SK-N-SH (cell line): ENCODE results near the gene ALPG. TPM values are rescaled to one million over a fixed set of nuclear protein-coding genes. Genes with fewer than 3 reads are reported as not detected.
"Not testable (repeated sequence)": the region's sequence is repeated elsewhere in the genome, so short reads cannot be mapped to it uniquely, and the experiment has no call there.

ENCODE experiments used
- CTCF ChIA-PET: fragments of 300-600, 350-600 bp; formaldehyde crosslinking; extraction: SDS; loops from one replicate; lab custom pipeline; 2021; lab: Yijun Ruan, JAX
- POLR2A ChIA-PET: fragments of 350-600 bp; sonication (Branson Sonifier 250); formaldehyde crosslinking; extraction: SDS; loops from one replicate; lab custom pipeline; 2020; ENCODE audit warnings: antibody characterized with exemption, inconsistent platforms; lab: Yijun Ruan, JAX
- DNase-seq: peaks from one replicate; pipeline ENCODE4 v3.0.0; 2012
- H2AFZ ChIP-seq: fragments of 200-600 bp; sonication (generic); 2 replicates; pipeline ENCODE4 v1.8.1; 2016; ENCODE audit warnings: antibody characterized with exemption, mild to moderate bottlenecking, low read depth
- H3F3A ChIP-seq: fragments of 200-600 bp; sonication (generic); replicated peaks from 2 replicates; pipeline ENCODE3; 2016; ENCODE audit warnings: antibody characterized with exemption, mild to moderate bottlenecking; ENCODE audit not compliant: insufficient read depth
- H3K27ac ChIP-seq, 2 experiments: fragments of 200-500 bp in 1 of 2; fragments of 200-600 bp in 1 of 2; sonication (Bioruptor generic) in 1 of 2; sonication (generic), shearing (Covaris generic) in 1 of 2; 2 replicates each; pipeline versions ENCODE4 v1.5.1 to v1.6.1; 2014 to 2016; ENCODE audit warnings: low read depth in 2 of 2, inconsistent platforms in 1 of 2, low read length in 1 of 2, mild to moderate bottlenecking in 1 of 2, mixed read lengths in 1 of 2
- H3K27me3 ChIP-seq: fragments of 200-600 bp; sonication (generic), shearing (Covaris generic); 2 replicates; pipeline ENCODE4 v1.6.1; 2016; ENCODE audit warnings: mixed run types; ENCODE audit not compliant: insufficient read depth
- H3K36me3 ChIP-seq, 2 experiments: fragments of 200-500 bp in 1 of 2; fragments of 200-600 bp in 1 of 2; sonication (Bioruptor generic) in 1 of 2; sonication (generic) in 1 of 2; replicated peaks in 1 of 2; 2 replicates each; pipeline versions ENCODE3 to v1.5.1; 2014 to 2016; ENCODE audit warnings: low read length in 1 of 2, mild to moderate bottlenecking in 1 of 2; ENCODE audit not compliant: insufficient read depth in 2 of 2, control insufficient read depth in 1 of 2
- H3K4me1 ChIP-seq, 2 experiments: fragments of 200-500 bp in 1 of 2; fragments of 200-600 bp in 1 of 2; sonication (Bioruptor generic) in 1 of 2; sonication (generic), shearing (Covaris generic) in 1 of 2; 2 replicates each; pipeline versions ENCODE4 v1.5.1 to v1.6.1; 2014 to 2016; ENCODE audit warnings: low read depth in 1 of 2, low read length in 1 of 2, mixed run types in 1 of 2; ENCODE audit not compliant: insufficient read depth in 2 of 2, control insufficient read depth in 1 of 2
- H3K4me2 ChIP-seq: fragments of 200-600 bp; sonication (generic), shearing (Covaris generic); 2 replicates; pipeline ENCODE4 v1.6.1; 2017; ENCODE audit warnings: mixed run types
- H3K4me3 ChIP-seq, 2 experiments: fragments of 200-500 bp in 1 of 2; fragments of 200-600 bp in 1 of 2; sonication (Bioruptor generic) in 1 of 2; sonication (generic), shearing (Covaris generic) in 1 of 2; 2 replicates each; pipeline versions ENCODE4 v1.5.1 to v1.8.1; 2014 to 2016; ENCODE audit warnings: low read depth in 2 of 2, inconsistent platforms in 1 of 2, low read length in 1 of 2, mild to moderate bottlenecking in 1 of 2, mixed read lengths in 1 of 2, moderate library complexity in 1 of 2
- H3K79me2 ChIP-seq: fragments of 200-600 bp; sonication (generic); 2 replicates; pipeline ENCODE4 v1.8.1; 2017; ENCODE audit warnings: mild to moderate bottlenecking; ENCODE audit not compliant: insufficient read depth
- H3K9ac ChIP-seq: fragments of 200-600 bp; sonication (generic); 2 replicates; pipeline ENCODE4 v1.6.1; 2017; ENCODE audit warnings: mixed run types
- H3K9me2 ChIP-seq: fragments of 200-600 bp; sonication (generic); 2 replicates; pipeline ENCODE4 v1.6.1; 2017; ENCODE audit warnings: mixed run types
- H3K9me3 ChIP-seq: fragments of 200-600 bp; sonication (generic); 2 replicates; pipeline ENCODE4 v1.6.1; 2017; ENCODE audit warnings: mixed run types, mild to moderate bottlenecking, moderate library complexity
- H4K20me1 ChIP-seq: fragments of 200-600 bp; sonication (generic); 2 replicates; pipeline ENCODE4 v1.6.1; 2017; ENCODE audit warnings: mild to moderate bottlenecking, mixed run types; ENCODE audit not compliant: insufficient read depth
- EP300 ChIP-seq, 2 experiments: IDR thresholded peaks; 2 replicates each; pipeline versions ENCODE4 v1.4.0 to v1.6.1; 2012; ENCODE audit warnings: borderline replicate concordance in 1 of 2, low read depth in 1 of 2, low read length in 1 of 2
- GABPA ChIP-seq: IDR thresholded peaks from 2 replicates; pipeline ENCODE4 v1.4.0; 2012; ENCODE audit warnings: low read depth, mild to moderate bottlenecking
- NRF1 ChIP-seq: IDR thresholded peaks from 2 replicates; pipeline ENCODE4 v1.6.1; 2012; ENCODE audit warnings: low read depth, mild to moderate bottlenecking, low read length
- POLR2AphosphoS5 ChIP-seq: IDR thresholded peaks from 2 replicates; pipeline ENCODE4 v1.6.1; 2012; ENCODE audit warnings: low read depth, low read length
- SMC3 ChIP-seq: IDR thresholded peaks from 2 replicates; pipeline ENCODE4 v1.6.1; 2012; ENCODE audit warnings: low read depth, low read length, improper control_type of control experiment
- WGBS: methylation state at CpG from one replicate; pipeline ENCODE4 v1.1.6; 2017; ENCODE audit warnings: low lambda C conversion rate; 5-methylcytosine and 5-hydroxymethylcytosine counted together
- polyA plus RNA-seq, 3 experiments: library from polyadenylated mRNA; depleted of rRNA; stranded (reverse); fragments of >200 nt; gene quantifications; 2 replicates each; pipeline ENCODE4 v1.2.3, GENCODE V29; 2012
- TF ChIP-seq, protein P1 (sequence below): IDR thresholded peaks from 2 replicates; pipeline ENCODE4 v1.4.0; 2012; ENCODE audit warnings: low read depth, borderline replicate concordance
- TF ChIP-seq, protein P2 (sequence below): IDR thresholded peaks from 2 replicates; pipeline ENCODE4; 2012
- TF ChIP-seq, protein P3 (sequence below): IDR thresholded peaks from 2 replicates; pipeline ENCODE4 v1.4.0; 2012; ENCODE audit warnings: low read depth, borderline replicate concordance

The ALPG gene
- polyA plus RNA-seq, 1 of the 3 experiments (the other 2 are of a cell fraction): not detected

DNA sequence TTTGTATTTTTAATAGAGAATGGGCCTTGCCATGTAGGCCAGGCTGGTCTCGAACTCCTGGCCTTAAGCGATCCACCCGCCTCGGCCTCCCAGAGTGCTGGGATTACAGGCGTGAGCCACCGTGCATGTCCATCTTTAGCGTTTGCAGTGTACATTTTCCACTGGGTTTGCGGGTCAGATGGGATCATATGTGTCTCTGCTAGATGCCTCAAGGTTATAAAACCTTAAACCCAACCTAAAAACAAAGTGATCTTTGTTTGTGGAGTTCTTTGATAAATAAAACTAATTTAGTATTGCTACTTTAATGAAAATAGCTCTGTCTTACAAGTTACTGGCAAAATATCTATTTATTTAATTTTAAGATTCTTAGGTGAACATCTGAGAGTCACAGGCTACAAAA, 13.1 kb upstream of the ALPG start:
- Histone ChIP-seq H3K9me2 (no peaks in the 10 kb centered on the region), H3K79me2 (no peaks in the 10 kb centered on the region), H3K27ac (no peak overlapping the region), H3K9me3 (no peaks in the 10 kb centered on the region), H3K4me2 (no peak overlapping the region), H3K27me3 (peaks cover 16% of the 10 kb centered on the region; the same call in 1 of the 2 replicates), H3K4me1 (no peaks in the 10 kb centered on the region), H3K36me3 (no peaks in the 10 kb centered on the region), H3F3A (no peaks in the 10 kb centered on the region), H3K9ac (no peak overlapping the region), H4K20me1 (no peaks in the 10 kb centered on the region), H3K4me3 (no peak overlapping the region), H2AFZ (no peak overlapping the region)
- ChIA-PET POLR2A (no interaction called here), CTCF (interaction anchor here (1.2 kb wide), 1 partner anchor 130 kb away, joined by 3 read pairs; no protein-coding TSS in a partner anchor)
- TF ChIP-seq, protein P1, sequence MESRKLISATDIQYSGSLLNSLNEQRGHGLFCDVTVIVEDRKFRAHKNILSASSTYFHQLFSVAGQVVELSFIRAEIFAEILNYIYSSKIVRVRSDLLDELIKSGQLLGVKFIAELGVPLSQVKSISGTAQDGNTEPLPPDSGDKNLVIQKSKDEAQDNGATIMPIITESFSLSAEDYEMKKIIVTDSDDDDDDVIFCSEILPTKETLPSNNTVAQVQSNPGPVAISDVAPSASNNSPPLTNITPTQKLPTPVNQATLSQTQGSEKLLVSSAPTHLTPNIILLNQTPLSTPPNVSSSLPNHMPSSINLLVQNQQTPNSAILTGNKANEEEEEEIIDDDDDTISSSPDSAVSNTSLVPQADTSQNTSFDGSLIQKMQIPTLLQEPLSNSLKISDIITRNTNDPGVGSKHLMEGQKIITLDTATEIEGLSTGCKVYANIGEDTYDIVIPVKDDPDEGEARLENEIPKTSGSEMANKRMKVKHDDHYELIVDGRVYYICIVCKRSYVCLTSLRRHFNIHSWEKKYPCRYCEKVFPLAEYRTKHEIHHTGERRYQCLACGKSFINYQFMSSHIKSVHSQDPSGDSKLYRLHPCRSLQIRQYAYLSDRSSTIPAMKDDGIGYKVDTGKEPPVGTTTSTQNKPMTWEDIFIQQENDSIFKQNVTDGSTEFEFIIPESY: no peak
- TF ChIP-seq GABPA (no peak), POLR2AphosphoS5 (no peak), EP300 (IDR thresholded peaks at IDR 0.05; ENCODE audit: borderline replicate concordance in 1 of 2, low read depth in 1 of 2, low read length in 1 of 2) (no peak), SMC3 (no peak), NRF1 (no peak)
- TF ChIP-seq, protein P2, sequence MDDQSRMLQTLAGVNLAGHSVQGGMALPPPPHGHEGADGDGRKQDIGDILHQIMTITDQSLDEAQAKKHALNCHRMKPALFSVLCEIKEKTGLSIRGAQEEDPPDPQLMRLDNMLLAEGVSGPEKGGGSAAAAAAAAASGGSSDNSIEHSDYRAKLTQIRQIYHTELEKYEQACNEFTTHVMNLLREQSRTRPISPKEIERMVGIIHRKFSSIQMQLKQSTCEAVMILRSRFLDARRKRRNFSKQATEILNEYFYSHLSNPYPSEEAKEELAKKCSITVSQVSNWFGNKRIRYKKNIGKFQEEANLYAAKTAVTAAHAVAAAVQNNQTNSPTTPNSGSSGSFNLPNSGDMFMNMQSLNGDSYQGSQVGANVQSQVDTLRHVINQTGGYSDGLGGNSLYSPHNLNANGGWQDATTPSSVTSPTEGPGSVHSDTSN: no peak
- TF ChIP-seq, protein P3, sequence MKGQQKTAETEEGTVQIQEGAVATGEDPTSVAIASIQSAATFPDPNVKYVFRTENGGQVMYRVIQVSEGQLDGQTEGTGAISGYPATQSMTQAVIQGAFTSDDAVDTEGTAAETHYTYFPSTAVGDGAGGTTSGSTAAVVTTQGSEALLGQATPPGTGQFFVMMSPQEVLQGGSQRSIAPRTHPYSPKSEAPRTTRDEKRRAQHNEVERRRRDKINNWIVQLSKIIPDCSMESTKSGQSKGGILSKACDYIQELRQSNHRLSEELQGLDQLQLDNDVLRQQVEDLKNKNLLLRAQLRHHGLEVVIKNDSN: no peak
- DNase-seq: no peak
- WGBS: 71% methylated on average over 8 of the region's 8 CpGs

DNA sequence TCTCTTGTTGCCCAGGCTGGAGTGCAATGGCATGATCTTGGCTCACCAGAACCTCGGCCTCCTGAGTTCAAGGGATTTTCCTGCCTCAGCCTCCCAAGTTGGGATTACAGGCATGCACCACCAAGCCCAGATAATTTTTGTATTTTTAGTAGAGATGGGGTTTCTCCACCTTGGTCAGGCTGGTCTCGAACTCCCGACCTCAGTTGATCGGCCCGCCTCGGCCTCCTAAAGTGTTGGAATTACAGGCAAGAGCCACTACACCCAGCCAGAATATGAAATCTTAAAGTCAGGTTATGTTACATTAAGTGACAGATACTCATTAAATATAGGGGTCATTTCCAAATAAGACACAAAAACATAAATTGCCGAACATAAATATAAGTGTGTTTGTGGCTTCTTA, 12.2 kb upstream of the ALPG start:
- CTCF ChIA-PET, H3K4me2 ChIP-seq, H4K20me1 ChIP-seq, H2AFZ ChIP-seq, H3K9me2 ChIP-seq, H3K79me2 ChIP-seq, DNase-seq, H3K4me1 ChIP-seq, H3F3A ChIP-seq, POLR2A ChIA-PET, H3K9me3 ChIP-seq, H3K4me3 ChIP-seq, H3K36me3 ChIP-seq, H3K27ac ChIP-seq, H3K9ac ChIP-seq: not testable (repeated sequence)
- peaks cover 15% of the 10 kb centered on the region; the same call in 1 of the 2 replicates for H3K27me3 ChIP-seq
- WGBS: 82% methylated on average over 7 of the region's 7 CpGs
